ENCODE measurements around the gene ZNF888.
"Not testable (repeated sequence)": the region's sequence is repeated elsewhere in the genome, so short reads cannot be mapped to it uniquely, and the experiment has no call there.

ZNF888 gene

DNA sequence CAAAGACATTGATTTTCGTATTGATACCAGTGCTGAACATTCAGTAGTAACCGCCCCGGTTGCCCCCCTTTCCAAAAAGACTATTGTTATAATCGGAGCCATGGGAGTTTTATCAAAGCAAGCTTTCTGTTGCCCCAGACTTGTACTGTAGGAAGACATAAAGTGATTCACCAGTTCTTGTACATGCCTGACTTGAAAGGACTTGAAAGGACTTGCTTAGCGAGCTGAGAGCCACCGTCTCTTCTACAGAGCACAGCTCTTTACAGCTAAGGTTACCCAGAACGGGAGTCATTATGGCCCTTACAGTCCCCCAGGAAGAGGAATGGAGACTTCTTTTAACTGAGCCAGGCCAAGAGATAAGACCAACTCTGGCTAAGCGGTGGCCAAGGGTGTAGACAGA, 34.4 kb upstream of the ZNF888 start:
- TF ChIP-seq, protein P1, sequence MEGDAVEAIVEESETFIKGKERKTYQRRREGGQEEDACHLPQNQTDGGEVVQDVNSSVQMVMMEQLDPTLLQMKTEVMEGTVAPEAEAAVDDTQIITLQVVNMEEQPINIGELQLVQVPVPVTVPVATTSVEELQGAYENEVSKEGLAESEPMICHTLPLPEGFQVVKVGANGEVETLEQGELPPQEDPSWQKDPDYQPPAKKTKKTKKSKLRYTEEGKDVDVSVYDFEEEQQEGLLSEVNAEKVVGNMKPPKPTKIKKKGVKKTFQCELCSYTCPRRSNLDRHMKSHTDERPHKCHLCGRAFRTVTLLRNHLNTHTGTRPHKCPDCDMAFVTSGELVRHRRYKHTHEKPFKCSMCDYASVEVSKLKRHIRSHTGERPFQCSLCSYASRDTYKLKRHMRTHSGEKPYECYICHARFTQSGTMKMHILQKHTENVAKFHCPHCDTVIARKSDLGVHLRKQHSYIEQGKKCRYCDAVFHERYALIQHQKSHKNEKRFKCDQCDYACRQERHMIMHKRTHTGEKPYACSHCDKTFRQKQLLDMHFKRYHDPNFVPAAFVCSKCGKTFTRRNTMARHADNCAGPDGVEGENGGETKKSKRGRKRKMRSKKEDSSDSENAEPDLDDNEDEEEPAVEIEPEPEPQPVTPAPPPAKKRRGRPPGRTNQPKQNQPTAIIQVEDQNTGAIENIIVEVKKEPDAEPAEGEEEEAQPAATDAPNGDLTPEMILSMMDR (IDR thresholded peaks at IDR 0.05; ENCODE audit: borderline replicate concordance, insufficient read depth, low read depth, low read length), result no peak
- H3K4me3 ChIP-seq (ENCODE audit: low read depth, low read length), result no peak overlapping the region

DNA sequence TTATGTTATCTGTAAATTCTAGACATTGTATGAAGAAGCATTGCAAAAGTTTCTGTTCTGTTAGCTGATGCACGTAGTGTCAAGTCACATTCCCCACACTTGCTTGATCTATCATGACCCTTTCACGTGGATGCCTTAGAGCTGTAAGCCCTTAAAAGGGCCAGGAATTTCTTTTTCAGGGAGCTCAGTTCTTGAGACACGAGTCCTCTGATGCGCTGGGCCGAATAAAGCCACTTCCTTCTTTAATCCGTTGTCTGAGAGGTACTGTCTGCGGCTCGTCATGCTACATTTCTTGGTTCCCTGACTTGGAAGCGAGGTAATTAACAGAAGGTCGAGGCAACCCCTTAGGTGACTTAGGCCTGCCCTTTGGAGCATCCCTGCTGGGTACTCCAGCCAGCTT, 33.7 kb upstream of the ZNF888 start:
- H3K4me3 ChIP-seq (ENCODE audit: low read depth, low read length), result no peak overlapping the region
- TF ChIP-seq, protein P1 (IDR thresholded peaks at IDR 0.05; ENCODE audit: borderline replicate concordance, insufficient read depth, low read depth, low read length), result no peak

DNA sequence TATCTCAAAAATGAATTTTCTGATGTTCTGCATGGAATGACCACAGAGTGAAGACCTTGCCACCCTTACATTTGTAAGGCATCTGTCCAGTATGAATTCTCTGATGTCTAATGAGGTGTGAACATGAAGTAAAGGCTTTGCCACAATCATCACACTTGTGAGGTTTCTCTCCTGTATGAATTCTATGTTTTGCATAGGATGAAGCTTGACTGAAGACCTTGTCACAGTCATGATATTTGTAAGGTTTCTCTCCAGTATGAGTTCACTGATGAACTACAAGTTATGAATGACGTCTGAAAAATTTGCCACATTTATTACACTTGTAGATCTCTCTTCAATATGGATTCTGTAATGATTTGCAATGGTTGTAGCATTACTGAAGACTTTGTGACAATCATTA, 26.2 kb upstream of the ZNF888 start:
- H3K4me3 ChIP-seq (ENCODE audit: low read depth, low read length), result no peak overlapping the region
- TF ChIP-seq, protein P1 (IDR thresholded peaks at IDR 0.05; ENCODE audit: borderline replicate concordance, insufficient read depth, low read depth, low read length), result no peak

DNA sequence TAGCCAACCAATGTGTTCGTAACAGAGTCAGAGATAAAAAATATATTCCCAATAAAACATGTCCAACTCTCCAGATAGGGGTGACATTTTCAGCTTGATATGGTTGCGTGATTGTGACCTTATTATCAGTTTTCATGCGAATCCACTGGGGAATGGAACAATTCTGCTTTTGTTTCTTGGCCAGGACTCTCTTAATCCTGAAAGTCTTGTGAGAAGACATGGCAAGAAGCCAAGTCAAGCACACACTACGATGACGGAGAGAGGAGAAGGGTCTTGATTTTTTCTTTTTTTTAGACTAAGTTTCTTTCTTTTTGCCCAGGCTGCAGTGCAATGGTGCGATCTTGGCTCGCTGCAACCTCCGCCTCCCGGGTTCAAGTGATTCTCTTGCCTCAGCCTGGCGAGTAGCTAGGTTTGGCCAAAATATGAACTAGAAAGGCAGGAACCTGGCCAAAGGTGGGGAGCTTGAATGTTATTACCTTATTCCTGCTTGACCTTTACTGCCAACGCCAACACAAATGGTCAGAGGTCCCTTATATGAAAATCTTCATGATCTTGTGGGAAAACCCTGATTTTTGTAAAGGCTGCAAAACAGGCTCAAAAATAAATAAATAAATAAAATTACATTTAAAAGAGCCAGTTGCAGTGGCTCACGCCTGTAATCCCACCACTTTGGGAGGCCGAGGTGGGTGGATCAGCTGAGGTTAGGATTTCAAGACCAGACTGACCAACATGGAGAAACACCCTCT, 25.0 kb upstream of the ZNF888 start:
- H3K4me3 ChIP-seq (ENCODE audit: low read depth, low read length), result no peak overlapping the region
- TF ChIP-seq, protein P1 (IDR thresholded peaks at IDR 0.05; ENCODE audit: borderline replicate concordance, insufficient read depth, low read depth, low read length), result no peak

DNA sequence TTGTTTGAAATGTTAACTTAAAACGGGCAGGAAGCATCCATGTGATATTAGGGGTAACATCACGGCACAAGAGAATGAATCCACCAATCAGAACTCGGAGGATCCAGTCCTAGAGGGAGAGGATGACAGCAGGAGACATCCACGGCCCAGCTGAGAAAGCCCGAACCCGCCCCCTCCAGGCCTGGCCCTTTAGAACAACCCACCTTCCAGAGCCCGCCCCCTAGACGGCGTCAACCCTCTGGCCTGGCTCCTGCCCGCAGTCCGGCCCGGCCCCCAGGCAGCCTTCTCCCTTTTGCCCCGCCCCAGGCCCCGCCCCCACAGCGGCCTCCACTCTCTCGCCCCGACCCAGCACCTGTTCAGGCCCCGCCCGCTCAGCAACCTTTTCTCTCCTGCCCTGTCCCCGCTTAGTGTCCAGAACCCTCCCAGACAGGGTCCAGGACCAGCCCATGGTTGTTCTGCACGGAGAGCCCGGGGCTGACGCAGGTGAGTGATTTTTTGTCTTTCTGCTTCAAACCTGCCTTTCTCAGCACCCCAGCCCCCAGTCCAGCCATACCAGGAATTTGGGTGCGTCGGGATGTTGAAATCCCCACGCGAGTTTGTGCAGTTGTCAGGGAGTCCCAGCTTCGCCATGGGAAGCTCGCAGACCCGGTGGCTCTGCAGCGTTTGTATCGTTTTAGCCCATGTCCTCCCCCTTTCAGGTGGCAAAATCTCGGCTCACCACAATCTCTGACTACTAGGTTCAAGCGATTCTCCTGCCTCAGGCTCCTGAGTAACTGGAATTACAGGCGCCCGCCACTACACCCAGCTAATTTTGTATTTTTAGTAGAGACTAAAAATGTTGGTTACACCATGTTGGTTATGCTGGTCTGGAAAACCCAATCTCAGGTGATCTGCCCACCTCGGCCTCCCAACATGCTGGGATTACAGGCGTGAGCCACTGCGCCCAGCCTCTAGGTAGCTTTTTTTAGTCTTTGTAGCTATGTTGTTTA, 23.4 kb upstream of the ZNF888 start:
- no peak overlapping the region for H3K4me3 ChIP-seq (ENCODE audit: low read depth, low read length)
- TF ChIP-seq, protein P1 (IDR thresholded peaks at IDR 0.05; ENCODE audit: borderline replicate concordance, insufficient read depth, low read depth, low read length), result no peak

DNA sequence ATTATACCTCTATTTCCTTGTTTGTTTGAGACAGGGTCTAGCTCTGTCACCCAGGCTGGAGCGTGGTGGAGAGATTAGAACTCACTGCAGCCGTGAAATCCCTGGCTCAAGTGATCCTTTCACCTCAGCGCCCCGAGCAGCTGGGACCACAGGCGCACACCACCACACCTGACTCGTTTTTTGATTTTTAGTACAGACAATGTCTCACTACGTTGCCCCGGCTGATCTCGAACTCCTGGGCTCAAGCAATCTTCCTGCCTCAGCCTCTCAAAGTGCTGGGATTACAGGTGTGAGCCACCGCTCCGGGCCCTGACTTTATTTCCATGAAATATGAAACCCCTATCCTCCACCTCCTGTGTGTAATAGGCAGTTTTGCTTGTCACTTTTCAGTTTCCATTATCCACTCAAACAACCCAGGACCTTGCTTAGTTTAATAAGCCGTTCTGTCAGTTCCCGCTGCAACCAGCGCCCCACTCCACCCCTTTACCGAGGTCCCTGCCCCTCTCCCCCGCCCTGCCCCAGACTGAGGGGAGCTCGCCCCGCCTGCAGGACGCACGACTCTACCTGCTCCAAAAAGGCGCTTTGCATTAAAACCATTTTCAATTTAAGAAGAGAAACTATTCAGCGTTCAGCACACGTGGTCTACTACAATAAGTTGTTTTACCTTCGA, 22.6 kb upstream of the ZNF888 start:
- no peak overlapping the region for H3K4me3 ChIP-seq (ENCODE audit: low read depth, low read length)
- TF ChIP-seq, protein P1 (IDR thresholded peaks at IDR 0.05; ENCODE audit: borderline replicate concordance, insufficient read depth, low read depth, low read length), result no peak

DNA sequence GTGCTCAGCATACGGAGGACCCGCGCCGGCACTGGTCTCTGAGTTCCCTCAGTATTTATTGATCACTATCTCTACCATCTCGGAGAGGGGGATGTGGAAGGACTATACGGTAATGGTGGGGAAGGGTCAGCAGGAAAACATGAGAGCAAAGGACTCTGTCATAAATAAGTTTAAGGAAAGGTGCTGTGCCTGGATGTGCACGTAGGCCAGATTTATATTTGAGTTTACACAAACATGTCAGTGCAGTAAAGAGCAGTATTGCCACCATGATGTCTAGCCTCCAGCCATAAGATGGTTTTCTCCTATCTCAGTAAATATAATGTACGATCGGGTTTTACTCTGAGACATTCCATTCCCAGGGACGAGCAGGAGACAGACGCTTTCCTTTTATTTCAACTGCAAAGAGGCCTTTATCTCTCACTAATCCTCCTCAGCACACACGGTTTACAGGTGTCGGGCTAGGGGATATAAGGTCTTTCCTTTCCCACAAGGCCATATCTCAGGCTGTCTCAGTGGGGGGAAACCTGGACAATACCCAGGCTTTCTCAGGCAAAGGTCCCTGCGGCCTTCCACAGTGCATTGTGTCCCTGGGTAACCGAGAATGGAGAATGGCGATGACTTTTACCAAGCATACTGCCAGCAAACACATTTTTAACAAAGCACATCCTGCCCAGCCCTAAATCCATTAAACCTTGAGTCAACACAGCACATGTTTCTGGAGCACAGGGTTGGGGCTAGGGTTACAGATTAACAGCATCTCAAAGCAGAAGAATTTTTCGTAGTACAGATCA, 21.7 kb upstream of the ZNF888 start:
- not testable (repeated sequence) for H3K4me3 ChIP-seq (ENCODE audit: low read depth, low read length)
